ENCODE results near the gene PROS1.
"Not testable (repeated sequence)": the region's sequence is repeated elsewhere in the genome, so short reads cannot be mapped to it uniquely, and the experiment has no call there.

PROS1 gene

DNA sequence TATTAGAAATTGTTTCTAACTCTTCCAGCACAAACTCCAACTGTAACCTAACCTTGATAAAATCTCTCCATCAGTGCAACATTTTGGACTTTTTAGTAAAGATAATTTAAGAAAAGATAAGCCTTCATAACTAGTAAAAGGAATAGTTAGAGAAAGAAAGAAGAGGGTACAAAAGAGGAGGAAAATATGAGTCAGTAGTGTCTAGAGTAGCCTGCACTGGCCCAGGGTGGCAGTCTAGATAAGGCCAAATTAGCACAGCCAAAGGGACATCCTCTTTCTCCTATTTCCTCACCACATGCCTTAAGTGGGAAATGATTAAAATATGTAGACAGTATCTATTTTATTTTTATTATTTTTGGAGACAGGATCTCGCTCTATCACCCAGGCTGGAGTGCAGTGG, 3.7 kb downstream of the PROS1 start:
- DNase-seq (ENCODE audit: low read depth in 1 of 2, low spot score in 1 of 2) = no peak

DNA sequence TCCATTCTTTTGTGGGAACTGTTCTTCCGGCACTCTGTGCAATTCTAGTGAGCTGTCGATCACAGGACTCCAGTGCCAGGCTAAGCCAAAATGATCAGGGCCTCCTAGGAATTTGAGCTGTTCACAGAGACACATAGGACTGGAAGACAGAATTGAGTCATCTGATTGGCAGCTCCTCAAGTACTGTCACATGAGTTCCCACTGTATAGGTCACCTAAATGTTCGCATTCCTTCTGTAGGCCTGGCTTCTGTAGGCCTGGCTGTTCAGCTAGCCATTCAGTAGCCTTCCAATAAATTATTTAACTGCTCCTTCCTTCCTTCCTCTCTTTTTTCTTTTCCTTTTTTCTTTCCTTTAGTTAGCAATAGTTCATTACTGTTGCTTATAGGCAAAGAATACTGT, 4.3 kb downstream of the PROS1 start:
- DNase-seq (ENCODE audit: low read depth in 1 of 2, low spot score in 1 of 2) = no peak

- DNase-seq (ENCODE audit: low read depth in 1 of 2, low spot score in 1 of 2) = not testable (repeated sequence)
These were observed 8.6 kb downstream of the PROS1 start for GRCh38 chr3:93965106-93965505.

DNA sequence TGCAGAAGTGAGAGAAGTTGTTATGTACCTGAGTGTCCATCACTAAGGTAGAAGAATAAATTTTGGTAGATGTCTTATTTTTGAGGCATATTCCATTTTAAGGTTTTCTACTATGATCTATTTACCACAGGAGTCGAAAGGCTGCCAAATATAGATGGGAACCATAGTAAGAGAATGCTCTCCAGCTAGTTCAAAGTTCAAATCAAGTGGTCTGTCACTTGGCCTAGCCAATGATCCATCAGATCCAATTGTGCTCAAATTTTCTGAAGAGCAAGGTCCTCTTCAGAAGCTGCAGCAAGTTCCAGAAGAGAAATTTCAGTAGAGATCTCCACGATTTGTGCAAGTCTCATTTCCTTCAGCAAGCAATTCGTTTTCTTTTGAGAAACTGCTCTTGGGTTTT, 10.9 kb downstream of the PROS1 start:
- no peak for DNase-seq (ENCODE audit: low read depth in 1 of 2, low spot score in 1 of 2)

GRCh38 chr3:93961489-93961888, 12.2 kb downstream of the PROS1 start:
- no peak for DNase-seq (ENCODE audit: low read depth in 1 of 2, low spot score in 1 of 2)

GRCh38 chr3:93961026-93961425, 12.7 kb downstream of the PROS1 start:
- DNase-seq (ENCODE audit: low read depth in 1 of 2, low spot score in 1 of 2) = no peak

DNA sequence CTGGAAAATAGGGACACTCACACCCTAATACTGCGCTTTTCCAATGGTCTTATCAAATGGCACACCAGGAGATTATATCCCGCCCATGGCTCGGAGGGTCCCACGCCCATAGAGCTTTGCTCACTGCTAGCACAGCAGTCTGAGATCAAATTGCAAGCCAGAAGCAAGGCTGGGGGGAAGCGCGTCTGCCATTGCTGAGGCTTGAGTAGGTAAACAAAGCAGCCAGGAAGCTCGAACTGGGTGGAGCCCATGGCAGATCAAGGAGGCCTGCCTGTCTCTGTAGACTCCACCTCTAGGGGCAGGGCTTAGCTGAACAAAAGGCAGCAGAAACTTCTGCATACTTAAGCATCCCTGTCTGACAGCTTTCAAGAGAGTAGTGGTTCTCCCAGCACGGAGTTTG, 23.7 kb downstream of the PROS1 start:
- not testable (repeated sequence) for DNase-seq (ENCODE audit: low read depth in 1 of 2, low spot score in 1 of 2)

DNA sequence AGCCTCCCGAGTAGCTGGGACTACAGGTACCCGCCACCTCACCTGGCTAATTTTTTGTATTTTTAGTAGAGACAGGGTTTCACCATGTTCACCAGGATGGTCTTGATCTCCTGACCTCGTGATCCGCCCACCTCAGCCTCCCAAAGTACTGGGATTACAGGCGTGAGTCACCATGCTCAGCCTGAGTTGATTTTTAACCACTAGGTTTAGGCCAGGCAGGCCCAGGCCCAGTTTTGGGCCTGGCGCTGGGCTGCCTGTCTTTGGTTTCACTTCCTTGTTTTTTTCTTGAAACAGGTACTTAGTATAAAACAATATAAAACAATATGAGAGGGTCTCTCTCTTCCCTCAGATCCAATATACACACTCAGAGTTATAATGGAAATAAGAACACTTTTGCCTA, 36.2 kb downstream of the PROS1 start:
- DNase-seq (ENCODE audit: low read depth in 1 of 2, low spot score in 1 of 2) = not testable (repeated sequence)

- no peak for DNase-seq (ENCODE audit: low read depth in 1 of 2, low spot score in 1 of 2)
These were observed 37.1 kb downstream of the PROS1 start for GRCh38 chr3:93936549-93936948.

DNA sequence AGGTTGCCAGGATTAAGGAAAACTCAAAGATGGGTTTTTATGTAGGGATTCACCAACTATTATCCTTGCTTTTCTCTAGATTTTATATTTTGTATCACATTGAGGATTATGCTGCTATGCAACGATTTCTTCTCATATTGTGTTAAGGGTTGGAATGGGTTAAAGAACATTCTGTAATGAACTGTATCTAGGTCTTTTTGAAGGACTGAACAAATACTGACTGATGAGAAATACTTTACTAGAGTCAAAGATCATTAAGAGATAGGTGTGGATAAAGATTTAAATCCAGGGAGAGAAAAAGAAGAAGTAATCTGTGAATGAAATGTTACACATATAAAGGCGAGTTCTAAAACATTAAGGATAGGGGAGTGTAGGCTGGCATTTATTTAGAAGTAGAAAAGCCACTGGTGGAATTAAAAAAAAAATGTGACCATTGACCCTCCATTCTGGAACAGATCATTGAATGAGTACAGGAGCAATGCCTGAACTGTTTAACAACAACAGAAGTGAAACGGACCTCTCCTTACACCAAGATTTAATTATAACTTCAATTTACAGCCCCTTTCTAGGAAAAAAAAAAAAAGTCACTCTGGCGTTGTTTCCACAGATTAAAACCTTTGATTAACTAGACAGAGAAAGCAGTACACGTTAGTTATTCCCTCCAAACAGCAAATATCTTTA, 39.2 kb downstream of the PROS1 start:
- no peak for DNase-seq (ENCODE audit: low read depth in 1 of 2, low spot score in 1 of 2)

DNA sequence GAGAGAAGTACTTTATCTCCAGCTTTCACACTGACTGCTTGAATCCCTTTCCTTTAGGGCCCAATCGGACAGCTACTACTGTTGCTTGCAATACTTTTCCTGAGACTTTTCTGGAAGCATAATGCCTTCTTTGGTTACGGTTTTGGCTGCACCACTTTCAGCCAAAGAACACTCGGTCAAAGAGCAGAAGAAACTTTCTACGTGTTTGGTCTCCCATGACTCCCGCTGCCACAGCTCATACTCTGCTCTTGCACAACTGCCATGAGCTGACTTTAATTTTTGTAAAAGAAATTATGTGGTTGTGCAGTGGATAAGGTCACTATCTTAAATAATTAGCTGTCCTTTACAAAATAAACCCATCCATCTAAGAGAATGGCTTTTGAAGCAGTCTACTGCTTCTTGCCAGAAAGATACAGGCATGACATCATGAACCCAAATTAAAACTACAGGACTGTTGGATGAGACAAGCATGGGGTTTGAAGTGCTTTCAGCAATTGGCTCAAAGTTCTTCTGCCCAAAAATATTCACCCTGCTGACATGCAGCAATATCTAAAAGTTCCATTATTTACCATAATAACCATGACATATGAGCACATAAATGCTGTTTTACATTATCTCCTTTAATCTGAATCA, 42.0 kb downstream of the PROS1 start:
- no peak for DNase-seq (ENCODE audit: low read depth in 1 of 2, low spot score in 1 of 2)

- no peak for DNase-seq (ENCODE audit: low read depth in 1 of 2, low spot score in 1 of 2)
These were observed 43.7 kb downstream of the PROS1 start for GRCh38 chr3:93930041-93930440.

DNA sequence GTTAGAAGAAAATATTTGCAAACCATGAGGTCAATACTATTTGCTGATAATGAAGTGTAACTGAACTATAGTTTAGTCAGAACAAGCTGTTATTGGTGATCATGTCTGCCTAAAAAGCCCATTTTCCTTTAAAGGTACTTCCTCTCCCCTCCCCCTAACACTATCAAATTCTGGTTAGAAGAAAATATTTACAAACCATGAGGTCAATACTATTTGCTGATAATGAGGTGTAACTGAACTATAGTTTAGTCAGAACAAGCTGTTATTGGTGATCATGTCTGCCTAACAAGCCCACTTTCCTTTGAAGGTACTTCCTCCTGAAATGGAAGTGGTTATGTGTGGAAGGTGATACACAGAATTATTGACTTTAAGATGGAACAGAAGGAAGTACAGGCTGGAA, 46.9 kb downstream of the PROS1 start:
- DNase-seq (ENCODE audit: low read depth in 1 of 2, low spot score in 1 of 2) = no peak

GRCh38 chr3:93924491-93924890, 49.2 kb downstream of the PROS1 start:
- DNase-seq (ENCODE audit: low read depth in 1 of 2, low spot score in 1 of 2) = no peak

DNA sequence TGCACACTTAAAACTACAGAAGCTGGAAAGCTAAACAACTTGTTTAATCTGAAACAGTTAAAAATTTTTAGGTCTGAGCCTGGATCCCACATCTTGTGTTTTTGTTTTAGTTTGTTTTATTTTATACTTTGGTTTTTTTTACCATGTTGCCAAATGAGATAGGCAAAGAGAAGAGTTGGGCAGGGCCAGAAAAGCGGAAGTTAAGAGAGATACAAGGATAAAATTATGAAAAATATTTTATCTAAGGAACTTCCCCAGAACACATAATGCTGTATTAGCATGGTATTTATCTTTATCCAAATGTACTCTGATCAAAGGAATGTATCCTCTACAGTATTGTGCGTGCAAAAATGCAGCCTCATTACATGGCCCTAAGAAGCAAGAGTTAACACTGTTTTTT, 50.7 kb downstream of the PROS1 start:
- no peak for DNase-seq (ENCODE audit: low read depth in 1 of 2, low spot score in 1 of 2)

DNA sequence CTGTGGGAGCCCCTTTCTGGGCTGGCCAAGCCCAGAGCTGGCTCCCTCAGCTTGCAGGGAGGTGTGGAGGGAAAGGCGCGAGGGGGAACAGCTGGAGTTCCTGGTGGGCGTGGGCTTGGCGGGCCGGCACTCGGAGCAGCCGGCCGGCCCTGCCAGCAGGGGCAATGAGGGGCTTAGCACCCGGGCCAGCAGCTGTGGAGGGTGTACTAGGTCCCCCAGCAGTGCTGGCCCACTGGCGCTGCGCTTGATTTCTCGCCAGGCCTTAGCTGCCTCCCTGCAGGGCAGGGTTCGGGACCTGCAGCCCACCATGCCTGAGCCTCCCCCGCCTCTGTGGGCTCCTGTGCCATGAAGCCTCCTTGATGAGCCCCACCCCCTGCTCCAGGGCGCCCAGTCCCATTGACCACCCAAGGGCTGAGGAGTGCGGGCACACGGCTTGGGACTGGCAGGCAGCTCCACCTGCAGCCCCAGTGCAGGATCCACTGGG, 56.1 kb downstream of the PROS1 start:
- not testable (repeated sequence) for DNase-seq (ENCODE audit: low read depth in 1 of 2, low spot score in 1 of 2)

GRCh38 chr3:93913623-93914022, 60.1 kb downstream of the PROS1 start:
- not testable (repeated sequence) for DNase-seq (ENCODE audit: low read depth in 1 of 2, low spot score in 1 of 2)

- DNase-seq (ENCODE audit: low read depth in 1 of 2, low spot score in 1 of 2) = no peak
These were observed 62.5 kb downstream of the PROS1 start for GRCh38 chr3:93911206-93911605.

DNA sequence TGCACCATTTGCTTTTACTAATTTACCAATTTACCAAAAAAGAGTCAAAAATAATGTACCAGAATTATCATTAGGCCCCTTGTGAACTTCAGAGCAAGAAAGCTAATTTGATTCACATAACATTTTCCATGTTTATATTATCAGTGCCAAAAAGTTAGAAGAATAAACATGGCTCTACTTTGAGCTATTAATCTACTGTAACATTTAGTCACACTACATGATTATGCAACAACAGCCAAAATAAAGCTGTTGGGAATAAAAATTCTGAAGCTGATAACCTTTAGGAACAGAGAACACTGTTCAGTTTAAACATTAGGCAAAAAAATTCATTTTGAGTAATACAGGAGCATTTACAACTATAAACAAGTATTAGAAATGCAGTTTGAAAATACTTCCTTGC, 63.6 kb downstream of the PROS1 start:
- no peak for DNase-seq (ENCODE audit: low read depth in 1 of 2, low spot score in 1 of 2)

- no peak for DNase-seq (ENCODE audit: low read depth in 1 of 2, low spot score in 1 of 2)
These were observed 66.6 kb downstream of the PROS1 start for GRCh38 chr3:93907132-93907531.

GRCh38 chr3:93906245-93906644, 67.5 kb downstream of the PROS1 start:
- DNase-seq (ENCODE audit: low read depth in 1 of 2, low spot score in 1 of 2) = no peak

DNA sequence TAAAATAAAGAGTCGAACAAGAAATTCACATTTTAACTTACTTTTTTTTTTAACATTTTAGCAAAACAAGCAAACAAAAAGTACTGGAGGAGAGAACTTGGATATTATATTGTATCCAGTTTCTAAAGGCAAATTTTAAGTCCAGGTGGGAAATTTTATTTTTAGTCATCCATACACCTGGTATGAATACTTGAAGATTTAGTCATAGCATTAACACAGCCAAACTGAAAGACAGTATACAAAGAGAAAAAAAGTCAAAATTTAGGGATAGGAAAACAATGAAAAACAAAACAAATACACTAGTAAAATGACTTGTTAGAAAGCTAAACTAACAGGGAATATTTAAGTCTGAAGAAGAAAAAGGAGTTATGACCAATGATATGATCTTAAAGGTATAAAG, 69.1 kb downstream of the PROS1 start:
- no peak for DNase-seq (ENCODE audit: low read depth in 1 of 2, low spot score in 1 of 2)

All from activated T-helper 1 cell treated with anti-CD3 and anti-CD28 coated beads, Interleukin-2, amount 50 U/mL, for 16 hours (primary cell).